Cardiac fibroblast (primary cell): ENCODE results near the gene FAM171A1.
A peak's percentile ranks its signal among the peaks of the same experiment; 100 is the strongest.
"Not testable (repeated sequence)": the region's sequence is repeated elsewhere in the genome, so short reads cannot be mapped to it uniquely, and the experiment has no call there.

ENCODE experiments used
- DNase-seq, 2 donors: peaks; one replicate each; pipeline versions ENCODE4 v3.0.0 to v3.0.0-alpha.2; 2010; ENCODE audit warnings: low read depth in 2 of 2
- H3K4me3 ChIP-seq, 2 donors: replicated peaks in 1 of 2; 1 replicate in 1 of 2; 2 replicates in 1 of 2; pipeline ENCODE4 v1.5.1; 2011; ENCODE audit warnings: low read depth in 2 of 2, low read length in 2 of 2, mild to moderate bottlenecking in 2 of 2, moderate library complexity in 1 of 2
- TF ChIP-seq, protein P1 (sequence below): IDR thresholded peaks from one replicate; pipeline ENCODE4 v1.5.1; 2011; ENCODE audit warnings: low read depth, mild to moderate bottlenecking, low read length, inconsistent platforms

The FAM171A1 gene

DNA sequence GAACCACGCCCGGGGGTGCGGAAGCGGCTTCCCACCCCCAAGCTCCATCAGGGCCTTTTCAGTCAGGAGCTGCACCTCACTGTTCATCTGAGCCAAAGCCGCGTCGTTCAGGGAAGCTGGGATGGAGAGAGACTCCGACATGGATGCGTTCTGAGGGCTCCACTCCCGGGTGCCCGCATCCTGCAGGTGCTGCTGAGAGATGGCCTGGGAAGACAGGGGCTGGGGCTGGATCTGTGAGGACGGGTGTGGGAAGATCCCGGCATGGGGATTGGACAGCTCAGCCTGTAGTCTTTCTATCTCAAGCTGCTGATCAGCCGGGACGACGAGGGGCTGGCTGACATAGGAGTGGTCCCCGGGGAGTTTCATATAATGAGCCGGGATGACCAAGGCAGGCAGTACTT, 157.6 kb downstream of the FAM171A1 start:
- no peak for DNase-seq
- TF ChIP-seq, protein P1, sequence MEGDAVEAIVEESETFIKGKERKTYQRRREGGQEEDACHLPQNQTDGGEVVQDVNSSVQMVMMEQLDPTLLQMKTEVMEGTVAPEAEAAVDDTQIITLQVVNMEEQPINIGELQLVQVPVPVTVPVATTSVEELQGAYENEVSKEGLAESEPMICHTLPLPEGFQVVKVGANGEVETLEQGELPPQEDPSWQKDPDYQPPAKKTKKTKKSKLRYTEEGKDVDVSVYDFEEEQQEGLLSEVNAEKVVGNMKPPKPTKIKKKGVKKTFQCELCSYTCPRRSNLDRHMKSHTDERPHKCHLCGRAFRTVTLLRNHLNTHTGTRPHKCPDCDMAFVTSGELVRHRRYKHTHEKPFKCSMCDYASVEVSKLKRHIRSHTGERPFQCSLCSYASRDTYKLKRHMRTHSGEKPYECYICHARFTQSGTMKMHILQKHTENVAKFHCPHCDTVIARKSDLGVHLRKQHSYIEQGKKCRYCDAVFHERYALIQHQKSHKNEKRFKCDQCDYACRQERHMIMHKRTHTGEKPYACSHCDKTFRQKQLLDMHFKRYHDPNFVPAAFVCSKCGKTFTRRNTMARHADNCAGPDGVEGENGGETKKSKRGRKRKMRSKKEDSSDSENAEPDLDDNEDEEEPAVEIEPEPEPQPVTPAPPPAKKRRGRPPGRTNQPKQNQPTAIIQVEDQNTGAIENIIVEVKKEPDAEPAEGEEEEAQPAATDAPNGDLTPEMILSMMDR, result no peak
- H3K4me3 ChIP-seq, result no peak overlapping the region

DNA sequence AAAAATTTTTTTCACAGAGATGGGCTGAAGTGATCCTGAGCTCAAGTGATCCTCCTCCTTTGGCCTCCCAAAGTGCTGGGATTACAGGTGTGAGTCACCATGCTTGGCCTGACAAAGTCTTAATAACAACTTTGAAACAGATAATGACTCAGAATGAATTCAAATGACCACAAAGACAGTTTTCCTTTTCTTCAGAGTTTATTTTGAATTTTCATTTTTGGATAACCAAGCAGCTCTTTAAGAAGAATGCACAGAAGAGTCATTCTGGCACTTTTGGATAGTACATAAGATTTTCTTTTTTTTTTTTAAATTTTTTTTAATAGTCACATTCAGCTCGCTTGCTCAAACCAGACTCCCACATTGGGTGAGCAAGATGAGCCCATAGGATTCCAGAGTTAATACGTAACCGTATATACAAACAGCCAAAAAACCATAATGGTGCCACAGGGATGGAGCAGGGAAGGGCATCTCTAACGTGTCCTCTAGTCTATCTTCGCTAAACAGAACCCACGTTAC, 159.6 kb downstream of the FAM171A1 start:
- H3K4me3 ChIP-seq, result no peak overlapping the region
- peak; percentile 51 to 90 for DNase-seq
- TF ChIP-seq, protein P1, result no peak

DNA sequence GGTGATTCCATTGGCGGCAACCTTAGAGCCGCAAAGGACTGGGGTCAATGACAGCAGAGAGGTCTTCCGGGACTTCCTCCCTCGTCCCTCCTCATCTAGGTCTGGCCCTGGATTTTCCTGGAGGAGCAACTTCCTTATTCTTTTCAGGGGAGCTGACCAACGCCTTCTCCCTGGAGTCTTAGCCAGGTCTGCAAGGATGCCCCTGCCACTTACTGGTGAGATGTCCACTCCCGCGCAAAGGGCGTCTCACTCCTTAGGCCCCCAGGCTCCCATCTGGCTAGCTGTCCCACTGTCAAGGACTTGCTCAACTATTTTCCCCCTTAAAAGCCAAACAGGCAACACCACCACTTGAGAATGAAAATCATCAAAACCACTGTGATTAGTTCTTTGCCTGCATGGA, 160.6 kb downstream of the FAM171A1 start:
- H3K4me3 ChIP-seq, result no peak overlapping the region
- no peak for DNase-seq
- TF ChIP-seq, protein P1, result no peak

DNA sequence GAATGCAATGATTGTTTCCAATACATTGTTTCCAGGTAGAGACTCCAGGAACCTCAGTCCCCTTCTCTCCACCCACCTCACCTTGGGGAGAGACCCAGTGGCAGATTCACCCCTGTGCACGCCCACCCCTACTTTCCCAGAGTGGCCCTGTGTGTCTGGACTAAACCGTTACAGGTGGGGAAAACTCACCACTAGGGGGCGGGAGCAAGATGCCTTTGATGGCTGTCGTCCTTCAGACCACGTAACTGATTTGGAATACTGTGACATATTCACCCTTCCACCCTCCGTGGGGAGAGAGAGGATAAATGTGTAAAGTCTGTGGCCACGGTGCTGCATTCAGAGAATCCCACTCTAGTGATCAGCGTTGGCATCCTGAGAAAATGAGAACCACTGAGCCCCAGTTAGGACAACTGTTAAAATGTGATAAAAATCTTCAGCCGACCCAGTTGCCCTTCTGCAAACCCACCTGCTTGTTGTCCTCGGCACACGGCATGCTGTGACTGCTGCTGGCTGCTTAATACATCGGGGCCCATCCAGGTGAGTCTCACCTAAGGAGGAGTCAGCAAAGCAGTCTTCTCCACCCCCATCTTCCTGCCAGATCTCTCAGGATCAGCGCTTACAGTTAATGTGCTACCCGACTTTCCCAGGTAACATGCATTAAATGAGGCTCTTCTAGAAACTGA, 161.1 kb downstream of the FAM171A1 start:
- no peak overlapping the region for H3K4me3 ChIP-seq
- peak; percentile 81 to 84 for DNase-seq
- TF ChIP-seq, protein P1, result peak; percentile 90

DNA sequence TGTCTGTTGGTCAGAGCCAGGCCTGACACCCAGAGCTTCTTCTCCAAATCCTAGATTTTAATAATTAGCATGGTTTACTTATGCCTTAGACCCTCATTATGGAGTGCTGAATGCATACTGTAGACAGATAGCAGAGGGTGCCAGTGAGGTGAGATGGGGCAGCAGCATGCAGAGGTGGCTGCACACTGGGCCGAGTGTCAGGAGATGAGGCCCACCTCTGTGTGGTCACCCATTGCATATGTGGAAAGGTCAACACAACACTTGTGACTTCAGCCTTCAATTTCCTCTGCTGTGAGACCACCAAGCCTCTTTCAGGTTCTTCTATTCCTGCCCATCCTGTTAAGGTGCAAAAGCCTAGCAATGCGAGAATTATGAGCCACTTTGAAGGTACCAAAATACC, 162.9 kb downstream of the FAM171A1 start:
- no peak overlapping the region for H3K4me3 ChIP-seq
- no peak for DNase-seq
- TF ChIP-seq, protein P1, result no peak

DNA sequence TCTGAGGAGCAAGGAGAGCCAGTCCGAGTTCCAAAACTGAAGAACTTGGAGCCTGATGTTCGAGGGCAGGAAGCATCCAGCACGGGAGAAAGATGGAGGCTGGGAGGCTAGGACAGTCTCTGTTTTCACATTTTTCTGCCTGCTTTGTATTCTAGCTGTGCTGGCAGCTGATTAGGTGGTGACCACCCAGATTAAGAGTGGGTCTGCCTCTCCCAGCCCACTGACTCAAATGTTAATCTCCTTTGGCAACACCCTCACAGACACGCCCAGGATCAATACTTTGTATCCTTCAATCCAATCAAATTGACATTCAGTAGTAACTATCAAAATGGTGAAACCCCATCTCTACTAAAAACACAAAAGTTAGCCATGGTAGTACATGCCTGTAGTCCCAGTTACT, 163.7 kb downstream of the FAM171A1 start:
- not testable (repeated sequence) for H3K4me3 ChIP-seq, DNase-seq

DNA sequence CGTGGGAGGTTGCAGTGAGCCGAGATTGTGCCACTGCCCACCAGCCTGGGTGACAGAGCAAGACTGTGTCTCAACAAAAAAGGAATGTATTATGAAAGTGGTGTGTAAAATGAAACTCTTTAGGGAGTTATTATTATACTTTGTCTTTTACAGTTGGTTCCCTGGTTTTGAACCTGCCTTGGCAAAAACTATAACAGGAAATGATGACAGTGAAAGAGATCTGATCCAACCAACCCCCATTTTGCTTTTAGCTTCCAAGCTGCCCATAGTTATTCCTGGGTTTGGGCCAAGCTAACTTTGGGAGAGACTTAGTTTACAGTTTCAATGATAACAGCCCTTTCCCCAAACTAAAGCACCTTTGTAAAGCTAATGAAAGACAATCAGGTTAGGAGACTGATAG, 168.4 kb downstream of the FAM171A1 start:
- TF ChIP-seq, protein P1, result no peak
- no peak overlapping the region for H3K4me3 ChIP-seq
- peak in 1 of 2 donors; percentile 23 for DNase-seq

DNA sequence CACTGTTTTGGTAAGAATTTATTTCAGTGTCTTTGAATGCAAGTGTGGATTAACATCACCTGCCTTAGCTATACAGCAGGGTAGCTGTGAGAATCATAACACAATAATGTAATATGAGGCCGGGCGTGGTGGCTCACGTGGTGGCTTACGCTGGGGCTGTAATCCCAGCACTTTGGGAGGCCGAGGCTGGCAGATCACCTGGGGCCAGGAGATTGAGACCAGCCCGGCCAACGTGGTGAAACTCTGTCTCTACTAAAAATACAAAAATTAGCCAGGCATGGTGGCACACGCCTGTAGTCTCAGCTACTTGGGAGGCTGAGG, 168.8 kb downstream of the FAM171A1 start:
- H3K4me3 ChIP-seq, DNase-seq: not testable (repeated sequence)
